Aortic smooth muscle cell (primary cell): Measurements from ENCODE around the gene ERH. TPM values are rescaled to one million over a fixed set of nuclear protein-coding genes. Genes with fewer than 3 reads are reported as not detected.

ENCODE experiments used
- total RNA-seq: library from RNA; depleted of rRNA; stranded (reverse); fragments of >200 nt; gene quantifications from 2 replicates; pipeline ENCODE4 v1.2.3, GENCODE V29; 2014

ERH gene
- 270 and 284 TPM in 2 replicates for total RNA-seq

GRCh38 chr14:69398053-69398817, at the start of gene ERH, which contains the start of gene SLC39A9:
TSS of gene ERH (minus strand) at chr14:69398299. CDS start at chr14:69398233, 66 bp downstream.
TSS of gene SLC39A9 (plus strand) at chr14:69398692. CDS start at chr14:69399370, 678 bp downstream.

Other genes with a start within 250 kb of the ERH start
- 15.1 and 16.7 TPM in 2 replicates for gene DCAF5, start 245.2 kb downstream of the ERH start, total RNA-seq
- 16.6 and 16.7 TPM in 2 replicates for gene EXD2, start 206.8 kb downstream of the ERH start, total RNA-seq
- 1.8 and 2.5 TPM in 2 replicates for gene GALNT16, start 138.1 kb downstream of the ERH start, total RNA-seq
- gene SLC39A9, start 393 bp upstream of the ERH start, total RNA-seq: 118 and 127 TPM in 2 replicates
- 0.06 TPM in 1 of 2 replicates, not detected in the other for gene PLEKHD1, start 86.4 kb upstream of the ERH start, total RNA-seq
- not detected in 2 replicates for gene CCDC177, start 176.6 kb upstream of the ERH start, total RNA-seq
- 5.3 and 8.0 TPM in 2 replicates for gene SUSD6, start 213.3 kb upstream of the ERH start, total RNA-seq